ENCODE data around the gene ACBD3. TPM values are rescaled to one million over a fixed set of nuclear protein-coding genes. Genes with fewer than 3 reads are reported as not detected.

Gene ACBD3
- total RNA-seq, 1 experiment from 2014 or later = 93.9 TPM

- POLR2A ChIA-PET = no interaction called here
- no peaks in the 10 kb centered on the region for H3K9me3 Mint-ChIP-seq (ENCODE audit: unreplicated experiment)
- DNase-seq (ENCODE audit: unreplicated experiment) = no peak
- no peak overlapping the region for H3K4me3 Mint-ChIP-seq (ENCODE audit: unreplicated experiment)
- intact Hi-C loops (cut with micrococcal nuclease) = no loop called here
- CTCF ChIA-PET = interaction anchor here (2.0 to 2.7 kb wide), 2 partner anchors 14 to 87 kb away, joined by 14 to 20 read pairs; no protein-coding TSS in a partner anchor
- no peaks in the 10 kb centered on the region for H3K4me1 Mint-ChIP-seq (ENCODE audit: insufficient read depth, unreplicated experiment)
- no peaks in the 10 kb centered on the region for H3K27me3 Mint-ChIP-seq (ENCODE audit: insufficient read depth, unreplicated experiment)
- no peaks in the 10 kb centered on the region for H3K36me3 Mint-ChIP-seq (ENCODE audit: insufficient read depth, unreplicated experiment)
- BruUV-seq (replicated peaks) = no TSS peak
- TF ChIP-seq CTCF (IDR thresholded peaks at IDR 0.05; ENCODE audit: unreplicated experiment) = no peak
- no peak overlapping the region for H3K27ac Mint-ChIP-seq (ENCODE audit: low read depth, unreplicated experiment)
Observed at GRCh38 chr1:226212545-226212944, 26.0 kb upstream of the ACBD3 start.

GRCh38 chr1:226211181-226211821 lies 24.8 kb upstream of the ACBD3 start:
- TF ChIP-seq CTCF (IDR thresholded peaks at IDR 0.05; ENCODE audit: unreplicated experiment) = no peak
- no TSS peak for BruUV-seq (replicated peaks)
- POLR2A ChIA-PET = interaction anchor here (0.6 to 1.8 kb wide), 3 partner anchors 11 to 497 kb away, joined by 3 to 7 read pairs (median 6); no protein-coding TSS in a partner anchor
- Mint-ChIP-seq H3K4me3 (ENCODE audit: unreplicated experiment) (no peak overlapping the region), H3K27me3 (ENCODE audit: insufficient read depth, unreplicated experiment) (no peaks in the 10 kb centered on the region), H3K4me1 (ENCODE audit: insufficient read depth, unreplicated experiment) (no peaks in the 10 kb centered on the region), H3K27ac (ENCODE audit: low read depth, unreplicated experiment) (no peak overlapping the region), H3K36me3 (ENCODE audit: insufficient read depth, unreplicated experiment) (no peaks in the 10 kb centered on the region), H3K9me3 (ENCODE audit: unreplicated experiment) (peaks cover 6% of the 10 kb centered on the region)
- intact Hi-C loops (cut with micrococcal nuclease) = no loop called here
- CTCF ChIA-PET = interaction anchor here (0.7 to 2.7 kb wide), 8 partner anchors 10 to 791 kb away, joined by 3 to 20 read pairs (median 4); no protein-coding TSS in a partner anchor
- no peak for DNase-seq (ENCODE audit: unreplicated experiment)

GRCh38 chr1:226210571-226211176 lies 24.1 kb upstream of the ACBD3 start:
- TF ChIP-seq CTCF (IDR thresholded peaks at IDR 0.05; ENCODE audit: unreplicated experiment) = no peak
- peaks cover 6% of the 10 kb centered on the region for H3K9me3 Mint-ChIP-seq (ENCODE audit: unreplicated experiment)
- no peaks in the 10 kb centered on the region for H3K36me3 Mint-ChIP-seq (ENCODE audit: insufficient read depth, unreplicated experiment)
- no peaks in the 10 kb centered on the region for H3K27me3 Mint-ChIP-seq (ENCODE audit: insufficient read depth, unreplicated experiment)
- DNase-seq (ENCODE audit: unreplicated experiment) = no peak
- ChIA-PET CTCF (interaction anchor here (0.7 to 2.7 kb wide), 6 partner anchors 10 to 792 kb away, joined by 3 to 20 read pairs (median 5); no protein-coding TSS in a partner anchor), POLR2A (interaction anchor here (1.3 to 1.8 kb wide), 2 partner anchors 11 to 13 kb away, joined by 6 to 7 read pairs; no protein-coding TSS in a partner anchor)
- H3K27ac Mint-ChIP-seq (ENCODE audit: low read depth, unreplicated experiment) = no peak overlapping the region
- intact Hi-C loops (cut with micrococcal nuclease) = no loop called here
- H3K4me1 Mint-ChIP-seq (ENCODE audit: insufficient read depth, unreplicated experiment) = no peaks in the 10 kb centered on the region
- no peak overlapping the region for H3K4me3 Mint-ChIP-seq (ENCODE audit: unreplicated experiment)
- BruUV-seq (replicated peaks) = no TSS peak

- peaks cover 6% of the 10 kb centered on the region for H3K9me3 Mint-ChIP-seq (ENCODE audit: unreplicated experiment)
- no peaks in the 10 kb centered on the region for H3K27me3 Mint-ChIP-seq (ENCODE audit: insufficient read depth, unreplicated experiment)
- BruUV-seq (replicated peaks) = no TSS peak
- H3K27ac Mint-ChIP-seq (ENCODE audit: low read depth, unreplicated experiment) = no peak overlapping the region
- H3K36me3 Mint-ChIP-seq (ENCODE audit: insufficient read depth, unreplicated experiment) = no peaks in the 10 kb centered on the region
- no peak for TF ChIP-seq CTCF (IDR thresholded peaks at IDR 0.05; ENCODE audit: unreplicated experiment)
- H3K4me3 Mint-ChIP-seq (ENCODE audit: unreplicated experiment) = no peak overlapping the region
- POLR2A ChIA-PET = no interaction called here
- H3K4me1 Mint-ChIP-seq (ENCODE audit: insufficient read depth, unreplicated experiment) = no peaks in the 10 kb centered on the region
- CTCF ChIA-PET = interaction anchor here (0.6 to 1.6 kb wide), 3 partner anchors 24 to 124 kb away, joined by 3 to 4 read pairs (median 4); no protein-coding TSS in a partner anchor
- intact Hi-C loops (cut with micrococcal nuclease) = no loop called here
- DNase-seq (ENCODE audit: unreplicated experiment) = no peak
Observed at GRCh38 chr1:226209307-226210059, 22.9 kb upstream of the ACBD3 start.
